AG04449 (cell line): ENCODE results near the gene DAB2IP.

ENCODE experiments used
- CTCF ChIA-PET: fragments of 350-600 bp; formaldehyde crosslinking; extraction: SDS; loops from one replicate; lab custom pipeline; 2021; ENCODE audit warnings: antibody characterized with exemption; lab: Yijun Ruan, JAX
- POLR2A ChIA-PET: fragments of 400-600, 350-600 bp; formaldehyde crosslinking; extraction: SDS; loops from one replicate; lab custom pipeline; 2020; ENCODE audit warnings: antibody characterized with exemption, inconsistent platforms; lab: Yijun Ruan, JAX
- DNase-seq: peaks from one replicate; pipeline ENCODE4 v3.0.0-alpha.2; 2010; ENCODE audit warnings: low read depth, low spot score
- H3K4me3 ChIP-seq: 2 replicates; pipeline ENCODE4 v1.5.1; 2011; ENCODE audit warnings: low read depth, mild to moderate bottlenecking, control low read depth, low read length
- TF ChIP-seq, protein P1 (sequence below): IDR thresholded peaks from one replicate; pipeline ENCODE4 v1.5.1; 2011; ENCODE audit warnings: mild to moderate bottlenecking, moderate library complexity, low read length, control low read depth, inconsistent platforms; ENCODE audit not compliant: insufficient read depth; ENCODE audit errors: missing control alignments

Gene DAB2IP

GRCh38 chr9:121810489-121810888 is 159.1 kb downstream of the DAB2IP start:
- TF ChIP-seq, protein P1, sequence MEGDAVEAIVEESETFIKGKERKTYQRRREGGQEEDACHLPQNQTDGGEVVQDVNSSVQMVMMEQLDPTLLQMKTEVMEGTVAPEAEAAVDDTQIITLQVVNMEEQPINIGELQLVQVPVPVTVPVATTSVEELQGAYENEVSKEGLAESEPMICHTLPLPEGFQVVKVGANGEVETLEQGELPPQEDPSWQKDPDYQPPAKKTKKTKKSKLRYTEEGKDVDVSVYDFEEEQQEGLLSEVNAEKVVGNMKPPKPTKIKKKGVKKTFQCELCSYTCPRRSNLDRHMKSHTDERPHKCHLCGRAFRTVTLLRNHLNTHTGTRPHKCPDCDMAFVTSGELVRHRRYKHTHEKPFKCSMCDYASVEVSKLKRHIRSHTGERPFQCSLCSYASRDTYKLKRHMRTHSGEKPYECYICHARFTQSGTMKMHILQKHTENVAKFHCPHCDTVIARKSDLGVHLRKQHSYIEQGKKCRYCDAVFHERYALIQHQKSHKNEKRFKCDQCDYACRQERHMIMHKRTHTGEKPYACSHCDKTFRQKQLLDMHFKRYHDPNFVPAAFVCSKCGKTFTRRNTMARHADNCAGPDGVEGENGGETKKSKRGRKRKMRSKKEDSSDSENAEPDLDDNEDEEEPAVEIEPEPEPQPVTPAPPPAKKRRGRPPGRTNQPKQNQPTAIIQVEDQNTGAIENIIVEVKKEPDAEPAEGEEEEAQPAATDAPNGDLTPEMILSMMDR = no peak
- CTCF ChIA-PET = no interaction called here
- POLR2A ChIA-PET = no interaction called here
- H3K4me3 ChIP-seq = no peak overlapping the region
- DNase-seq = no peak

DNA sequence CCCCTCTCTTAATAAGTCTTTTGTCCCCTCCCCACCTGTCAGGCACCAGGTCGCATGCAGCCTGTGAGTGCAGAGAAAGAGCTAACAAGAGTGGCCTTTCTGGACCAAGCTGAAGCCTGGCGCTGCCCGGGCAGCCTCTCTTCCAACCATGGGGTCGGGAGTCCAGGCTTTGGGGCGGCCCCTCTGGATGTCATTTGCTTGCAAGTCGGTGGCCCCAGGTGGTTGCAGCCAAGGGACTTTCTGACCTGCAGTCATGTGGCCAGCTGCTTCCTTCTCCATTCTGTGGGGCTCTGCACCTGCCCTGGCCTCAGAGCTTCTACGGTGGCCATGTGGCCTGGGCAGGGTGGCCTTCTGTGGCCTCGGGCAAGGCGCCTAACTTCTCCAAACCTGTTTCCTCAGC is 159.7 kb downstream of the DAB2IP start:
- no peak overlapping the region for H3K4me3 ChIP-seq
- POLR2A ChIA-PET = no interaction called here
- TF ChIP-seq, protein P1 = no peak
- CTCF ChIA-PET = interaction anchor here (1.2 kb wide), 1 partner anchor 180 kb away, joined by 4 read pairs; no protein-coding TSS in a partner anchor
- DNase-seq = no peak

GRCh38 chr9:121811751-121812150 is 160.3 kb downstream of the DAB2IP start:
- no peak overlapping the region for H3K4me3 ChIP-seq
- TF ChIP-seq, protein P1 = no peak
- no peak for DNase-seq
- ChIA-PET POLR2A (no interaction called here), CTCF (interaction anchor here (1.2 kb wide), 1 partner anchor 179 kb away, joined by 4 read pairs; no protein-coding TSS in a partner anchor)

- ChIA-PET POLR2A (no interaction called here), CTCF (no interaction called here)
- no peak overlapping the region for H3K4me3 ChIP-seq
- TF ChIP-seq, protein P1 = no peak
- DNase-seq = no peak
Observed at GRCh38 chr9:121812159-121812735, 160.8 kb downstream of the DAB2IP start.

DNA sequence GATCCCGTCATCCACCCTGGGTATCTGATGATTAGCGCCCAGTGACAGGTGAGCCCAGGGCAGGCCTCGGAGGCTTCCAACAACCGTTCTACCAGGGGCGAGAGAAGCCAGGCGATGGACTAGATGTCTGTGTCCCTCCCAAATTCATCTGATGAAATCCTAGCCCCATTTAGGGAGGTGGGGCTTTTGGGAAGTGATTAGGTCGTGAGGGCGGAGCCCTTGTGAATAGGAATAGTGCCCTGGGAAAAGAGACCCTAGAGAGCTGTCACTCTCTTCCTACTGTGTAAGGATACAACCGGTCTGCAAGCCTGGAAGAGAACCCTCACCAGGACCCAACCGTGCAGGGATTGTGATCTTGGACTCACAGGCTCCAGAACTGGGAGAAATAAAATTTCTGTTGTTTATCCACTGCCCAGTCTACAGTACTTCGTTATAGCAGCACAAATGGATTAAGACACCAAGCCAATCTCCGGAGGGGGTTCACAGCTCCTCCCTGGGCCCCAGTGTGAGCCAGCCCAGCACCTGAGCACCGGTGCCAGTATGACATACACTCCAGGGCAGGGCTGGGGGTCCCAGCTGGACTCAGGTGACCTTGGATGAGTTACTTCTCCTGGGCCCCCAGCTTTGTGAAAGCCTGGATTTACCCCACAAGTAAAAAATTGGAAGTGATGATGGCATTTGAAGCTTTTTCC is 162.2 kb downstream of the DAB2IP start:
- ChIA-PET POLR2A (no interaction called here), CTCF (no interaction called here)
- TF ChIP-seq, protein P1 = no peak
- no peak overlapping the region for H3K4me3 ChIP-seq
- DNase-seq = no peak

DNA sequence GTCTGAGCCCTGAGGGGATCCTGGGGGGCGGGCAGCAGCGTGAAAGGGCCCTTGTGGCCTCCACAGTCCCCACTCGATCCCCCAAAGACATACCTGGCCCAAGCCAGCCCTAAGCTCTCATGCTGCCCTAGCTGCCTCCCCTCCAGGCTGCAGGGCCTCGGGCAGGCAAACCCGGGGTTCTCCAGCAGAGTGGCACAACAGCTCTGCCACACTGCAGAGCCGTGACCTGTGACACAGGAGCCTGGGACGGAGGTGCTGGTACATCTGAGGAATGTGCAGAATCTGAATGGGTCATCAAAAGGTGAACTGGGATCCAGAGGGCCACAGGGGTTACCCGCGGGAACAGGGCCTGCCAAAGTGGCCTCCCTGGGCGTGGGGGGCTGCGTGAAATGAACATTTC is 163.2 kb downstream of the DAB2IP start:
- no peak overlapping the region for H3K4me3 ChIP-seq
- TF ChIP-seq, protein P1 = no peak
- ChIA-PET POLR2A (no interaction called here), CTCF (interaction anchor here (1.7 kb wide), 1 partner anchor 269 kb away, joined by 5 read pairs; no protein-coding TSS in a partner anchor)
- DNase-seq = no peak
